ENCODE data around the gene C1orf21.

DNA sequence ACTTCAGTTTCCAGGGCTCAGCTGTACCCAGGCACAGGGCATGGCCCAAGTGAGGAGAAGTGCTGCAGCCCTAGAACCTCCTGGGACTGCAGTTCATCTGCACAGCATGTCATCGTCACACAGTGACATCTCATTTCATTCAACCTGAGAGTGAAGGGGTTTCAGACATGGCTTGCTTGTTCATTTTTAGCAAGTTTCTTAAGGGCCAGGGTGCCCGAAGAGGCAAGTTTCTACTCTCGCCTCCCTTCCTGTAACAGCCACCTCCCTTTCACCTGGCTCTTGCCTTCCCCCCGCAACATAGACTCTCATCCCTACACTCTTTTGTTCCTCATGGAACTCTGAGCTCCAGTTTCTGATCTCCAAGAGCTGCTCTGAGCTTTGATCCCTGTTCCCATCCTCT, 108.1 kb downstream of the C1orf21 start:
- TF ChIP-seq OSR1 (CRISPR knock-in tag; IDR thresholded peaks at IDR 0.05) (no peak), ZC3H10 (CRISPR knock-in tag; IDR thresholded peaks at IDR 0.05) (no peak)
- TF ChIP-seq, protein P1, sequence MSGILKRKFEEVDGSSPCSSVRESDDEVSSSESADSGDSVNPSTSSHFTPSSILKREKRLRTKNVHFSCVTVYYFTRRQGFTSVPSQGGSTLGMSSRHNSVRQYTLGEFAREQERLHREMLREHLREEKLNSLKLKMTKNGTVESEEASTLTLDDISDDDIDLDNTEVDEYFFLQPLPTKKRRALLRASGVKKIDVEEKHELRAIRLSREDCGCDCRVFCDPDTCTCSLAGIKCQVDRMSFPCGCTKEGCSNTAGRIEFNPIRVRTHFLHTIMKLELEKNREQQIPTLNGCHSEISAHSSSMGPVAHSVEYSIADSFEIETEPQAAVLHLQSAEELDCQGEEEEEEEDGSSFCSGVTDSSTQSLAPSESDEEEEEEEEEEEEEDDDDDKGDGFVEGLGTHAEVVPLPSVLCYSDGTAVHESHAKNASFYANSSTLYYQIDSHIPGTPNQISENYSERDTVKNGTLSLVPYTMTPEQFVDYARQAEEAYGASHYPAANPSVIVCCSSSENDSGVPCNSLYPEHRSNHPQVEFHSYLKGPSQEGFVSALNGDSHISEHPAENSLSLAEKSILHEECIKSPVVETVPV (CRISPR knock-in tag; IDR thresholded peaks at IDR 0.05) = no peak
